H54 (cell line): Measurements from ENCODE around the gene CGB7.
"Not testable (repeated sequence)": the region's sequence is repeated elsewhere in the genome, so short reads cannot be mapped to it uniquely, and the experiment has no call there.

Experiments
- DNase-seq: peaks from one replicate; pipeline ENCODE4 v3.0.0; 2011; ENCODE audit warnings: low spot score, mixed read lengths; ENCODE audit not compliant: insufficient read length
- FAIRE-seq: peaks from 3 replicates; lab custom pipeline; 2011; peaks lifted over from hg19 to GRCh38; lab: Jason Lieb, UNC
- POLR2A ChIP-seq: IDR thresholded peaks from 2 replicates; pipeline ENCODE4 v1.6.1; 2011; ENCODE audit warnings: low read depth, mild to moderate bottlenecking, low read length

Gene CGB7

DNA sequence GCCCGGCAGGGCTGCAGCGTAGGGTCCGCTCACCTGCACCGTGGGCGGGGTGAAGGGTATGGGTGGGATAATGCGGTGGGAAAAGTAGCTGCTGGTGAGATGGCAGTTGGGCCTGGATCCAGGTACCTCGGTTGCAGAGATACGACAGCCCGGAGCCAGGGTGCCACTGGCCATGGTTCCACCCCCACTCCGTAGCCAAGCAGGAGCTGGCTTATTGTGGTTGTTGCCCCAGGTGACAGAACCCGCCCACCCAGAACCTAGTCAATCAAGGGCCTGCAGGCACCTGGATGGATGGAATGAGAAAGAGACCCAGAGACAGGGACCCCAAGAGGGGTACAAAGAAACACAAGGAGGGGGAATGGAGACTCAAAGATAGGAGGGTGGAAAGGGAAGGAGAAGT lies 37.2 kb downstream of the CGB7 start:
- DNase-seq (no peak), FAIRE-seq (no peak)
- TF ChIP-seq POLR2A: no peak

DNA sequence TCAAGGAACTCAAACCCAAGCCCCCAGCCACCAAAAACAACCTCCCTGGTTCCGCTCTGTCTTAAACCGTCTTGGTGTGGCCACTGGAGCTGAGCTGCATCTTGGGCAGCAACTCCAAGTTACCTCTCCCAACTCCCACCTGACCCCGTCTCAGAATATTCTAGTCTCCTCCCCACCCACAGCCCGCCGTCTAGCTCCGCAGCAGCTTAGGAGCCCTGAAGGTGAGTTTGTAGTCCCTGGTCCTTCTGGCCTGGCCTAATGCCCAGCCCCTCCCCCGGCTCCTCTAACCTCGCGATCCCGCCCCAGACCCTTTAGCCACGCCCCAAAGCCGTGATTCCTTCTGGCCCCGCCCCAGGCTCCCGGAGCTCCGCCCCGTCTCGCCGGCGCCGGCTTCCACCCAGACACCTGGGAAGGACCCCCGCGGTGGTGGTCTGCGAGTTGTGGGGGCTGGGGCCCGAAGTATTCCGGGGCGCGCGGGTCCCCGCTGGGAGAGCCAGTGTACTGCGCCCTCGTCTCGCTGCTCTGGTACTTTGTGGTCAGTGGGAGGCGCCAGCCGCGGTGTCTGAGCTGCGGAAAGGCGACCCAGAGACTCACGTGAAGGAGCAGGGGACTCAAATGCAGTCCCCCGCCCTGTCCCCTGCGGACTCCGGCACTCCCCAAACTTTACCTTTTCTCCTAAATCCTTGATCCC lies 38.2 kb downstream of the CGB7 start:
- DNase-seq (peak; percentile 37), FAIRE-seq (no peak)
- TF ChIP-seq POLR2A: no peak

DNA sequence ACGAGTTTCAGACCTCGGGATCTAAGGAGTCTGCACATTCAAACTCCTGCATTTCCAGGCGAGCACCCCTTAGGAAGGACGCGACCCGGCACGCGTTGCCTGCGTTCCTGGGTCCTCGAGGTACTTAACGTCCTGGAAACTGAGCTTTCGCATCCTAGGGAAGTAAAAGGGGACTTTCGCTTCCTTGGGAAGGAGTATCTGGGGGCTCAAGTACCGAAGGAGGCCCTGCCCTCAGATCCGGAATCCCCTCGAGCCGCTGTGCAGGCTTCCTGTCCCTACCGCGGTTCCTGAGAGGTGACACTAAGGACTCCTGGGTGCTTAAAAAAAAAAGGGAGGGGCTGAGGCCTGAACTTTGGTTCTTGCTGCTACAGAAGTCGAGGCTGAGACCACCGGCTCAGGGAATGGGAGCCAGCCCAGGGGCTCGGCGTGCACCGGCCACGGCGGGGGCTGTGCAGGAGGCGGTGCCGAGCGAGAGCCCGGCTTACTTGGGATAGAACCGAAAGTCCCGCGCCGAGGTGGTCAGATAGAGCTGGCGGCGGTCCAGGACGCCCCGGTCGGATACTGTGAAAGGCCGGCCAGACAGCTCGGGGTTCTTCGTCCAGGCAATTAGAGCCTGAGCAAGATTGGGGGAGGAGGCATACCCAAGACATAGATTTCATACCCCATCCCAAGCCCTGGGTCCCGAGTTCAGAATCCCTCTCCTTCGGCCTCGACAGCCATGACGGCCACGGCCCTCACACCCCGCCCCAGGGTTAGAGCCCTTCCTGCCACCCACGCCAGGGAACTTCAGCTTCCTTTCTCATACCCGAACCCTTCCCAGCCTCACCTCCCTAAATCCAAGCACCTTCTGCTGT lies 38.9 kb downstream of the CGB7 start:
- not testable (repeated sequence) for DNase-seq, FAIRE-seq
- TF ChIP-seq POLR2A: peak; percentile 23; the same call in 1 of the 2 replicates

DNA sequence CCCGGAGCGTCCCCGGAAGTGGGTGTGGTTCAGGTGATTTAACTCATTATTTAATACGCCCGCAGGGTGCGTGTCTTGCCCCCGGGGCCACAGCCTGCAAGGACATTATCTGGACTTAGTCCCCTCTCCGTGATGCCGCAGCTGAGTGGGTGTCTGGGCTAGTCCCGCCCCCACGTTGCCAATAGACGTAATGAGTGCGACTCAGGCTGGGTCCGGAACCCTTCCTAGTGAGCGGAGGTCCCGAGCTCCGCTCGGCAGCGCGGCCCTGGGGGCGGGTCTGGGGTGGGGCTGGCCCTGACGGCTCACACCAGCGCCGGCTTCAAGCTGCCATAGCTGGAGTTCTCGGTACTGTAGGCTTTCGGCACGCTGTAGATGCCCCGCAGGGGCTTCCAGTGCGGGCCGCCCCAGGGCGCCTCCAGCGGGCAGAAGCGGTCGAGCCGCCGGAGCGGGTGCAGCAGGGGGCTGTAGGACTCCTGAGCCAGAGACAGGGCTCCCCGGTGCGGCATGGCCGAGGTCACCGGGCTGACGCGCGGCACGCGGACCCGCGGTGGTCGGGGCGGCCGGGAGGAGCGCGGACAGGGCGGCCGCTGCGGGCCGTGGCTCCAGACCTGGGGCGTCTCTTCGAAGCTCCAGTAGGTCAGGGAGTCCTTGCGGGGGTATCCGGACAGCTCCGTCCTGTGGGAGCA lies 39.7 kb downstream of the CGB7 start:
- FAIRE-seq (no peak), DNase-seq (peak; percentile 59)
- 0 out of 2 replicates have a peak, but pooled peaks have one; percentile 19 for TF ChIP-seq POLR2A

DNA sequence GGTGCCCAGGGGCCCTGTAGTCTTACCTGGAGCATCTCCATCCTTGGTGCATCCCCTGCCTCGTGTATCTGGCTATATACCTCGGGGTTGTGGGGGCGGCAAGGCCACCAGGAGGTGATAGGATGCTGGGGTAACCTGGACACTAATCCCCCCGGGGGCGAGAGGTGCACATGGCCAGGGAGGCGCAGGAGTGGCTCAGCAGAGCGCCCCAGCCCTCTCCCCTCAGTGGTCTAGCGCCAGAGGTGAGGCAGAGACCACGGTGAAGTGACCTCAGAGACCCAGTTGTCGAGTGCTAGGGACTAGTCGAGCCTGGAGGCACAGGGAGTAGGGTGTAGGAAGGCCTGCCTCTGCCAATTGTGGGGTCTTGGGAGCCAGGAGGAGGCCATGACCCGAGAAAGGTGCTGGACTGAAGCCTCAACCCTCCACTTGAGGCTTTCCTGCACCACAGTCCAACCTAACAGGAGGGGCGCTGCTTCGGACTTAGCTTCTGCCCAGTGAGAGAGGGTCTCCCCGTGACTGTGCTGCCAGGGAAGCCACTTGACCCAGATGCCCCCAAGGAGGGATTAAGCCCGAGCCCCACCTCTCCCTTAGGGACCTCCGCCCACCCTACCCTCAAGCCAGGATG lies 40.4 kb downstream of the CGB7 start, which contains the start of gene LHB:
Gene LHB (minus strand): TSS at position 51 of the 625 bp plus-strand sequence. CDS start 10 bp downstream, at position 41.
- TF ChIP-seq POLR2A: no peak
- FAIRE-seq (no peak), DNase-seq (no peak)

DNA sequence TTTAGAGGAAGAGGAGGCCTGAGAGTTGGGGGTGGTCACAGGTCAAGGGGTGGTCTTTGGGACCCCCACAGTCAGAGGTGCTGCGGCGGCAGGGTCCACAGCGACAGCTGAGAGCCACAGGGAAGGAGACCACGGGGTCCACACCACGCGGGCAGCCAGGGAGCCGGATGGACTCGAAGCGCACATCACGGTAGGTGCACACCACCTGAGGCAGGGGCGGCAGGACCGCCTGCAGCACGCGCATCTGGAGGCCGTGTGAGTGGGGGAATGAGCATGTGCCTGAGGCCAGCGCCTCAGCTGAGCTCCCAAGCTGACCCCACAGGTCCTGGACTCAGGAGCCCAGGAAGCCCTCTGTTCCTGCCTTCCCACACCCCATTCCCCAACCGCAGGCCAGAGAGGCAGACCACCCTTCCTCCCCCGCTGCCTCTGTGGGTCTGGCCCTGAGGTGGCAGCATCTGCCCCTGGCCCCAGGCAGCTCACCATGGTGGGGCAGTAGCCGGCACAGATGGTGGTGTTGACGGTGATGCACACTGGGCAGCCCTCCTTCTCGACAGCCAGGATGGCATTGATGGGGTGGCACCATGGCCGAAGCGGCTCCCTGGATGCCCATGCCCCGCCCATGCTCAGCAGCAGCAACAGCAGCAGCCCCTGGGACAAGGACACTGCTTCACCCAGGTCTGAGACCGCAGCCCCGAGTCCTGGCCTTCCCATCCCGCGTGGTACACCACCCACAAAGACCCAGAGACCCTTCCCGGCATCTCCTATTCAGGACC lies 41.3 kb downstream of the CGB7 start:
- no peak for FAIRE-seq
- TF ChIP-seq POLR2A: no peak
- no peak for DNase-seq

DNA sequence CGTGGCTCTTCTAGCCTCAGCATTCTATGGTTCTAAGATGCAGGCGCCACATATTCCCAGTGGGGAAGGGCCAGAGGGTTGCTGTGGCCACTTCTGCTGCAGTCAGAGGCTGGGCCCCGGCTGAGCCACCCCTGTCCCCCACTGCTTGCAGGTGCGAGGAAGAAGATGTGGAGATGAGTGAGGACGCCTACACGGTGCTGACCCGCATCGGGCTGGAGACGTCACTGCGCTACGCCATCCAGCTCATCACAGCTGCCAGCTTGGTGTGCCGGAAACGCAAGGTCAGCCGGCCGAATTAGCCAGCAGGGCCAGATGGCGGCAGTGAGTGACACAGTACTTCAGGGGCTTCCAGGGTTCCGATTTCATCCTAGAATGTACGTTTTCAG lies 42.7 kb downstream of the CGB7 start:
- DNase-seq (no peak), FAIRE-seq (no peak)
- no peak for TF ChIP-seq POLR2A

DNA sequence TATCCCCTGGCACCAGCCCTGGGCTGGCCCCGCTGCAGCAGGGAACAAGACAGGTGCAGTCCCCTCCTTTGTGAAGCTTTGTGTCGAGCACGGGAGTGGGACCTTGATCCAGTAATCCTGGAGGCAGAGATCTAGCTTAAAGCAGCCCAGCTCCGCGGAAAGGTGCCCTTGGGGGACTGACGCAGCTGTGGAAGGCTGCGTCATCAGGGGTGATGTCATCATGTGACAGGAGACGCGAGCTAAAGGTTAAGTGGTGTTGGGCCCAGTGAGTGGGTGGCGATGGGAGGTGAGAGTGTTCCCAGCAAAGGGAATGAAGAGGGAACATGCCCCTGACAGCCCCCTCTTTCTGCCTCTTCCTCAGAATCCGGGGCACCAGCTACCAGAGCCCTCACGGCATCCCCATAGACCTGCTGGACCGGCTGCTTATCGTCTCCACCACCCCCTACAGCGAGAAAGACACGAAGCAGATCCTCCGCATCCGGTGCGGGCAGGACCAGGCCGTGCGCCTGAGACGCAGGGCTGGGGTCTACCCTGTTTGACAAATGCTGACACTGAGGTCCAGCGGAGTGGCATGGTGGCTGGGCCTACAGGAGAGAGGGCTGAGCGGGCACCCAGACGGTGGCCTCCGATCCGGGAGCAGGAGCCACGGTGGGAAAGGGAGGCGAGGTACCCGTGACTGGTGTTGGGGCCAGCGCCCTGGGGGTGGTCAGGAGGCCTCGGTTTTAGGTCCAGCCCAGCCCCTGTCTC lies 43.3 kb downstream of the CGB7 start:
- TF ChIP-seq POLR2A: no peak
- no peak for FAIRE-seq

DNA sequence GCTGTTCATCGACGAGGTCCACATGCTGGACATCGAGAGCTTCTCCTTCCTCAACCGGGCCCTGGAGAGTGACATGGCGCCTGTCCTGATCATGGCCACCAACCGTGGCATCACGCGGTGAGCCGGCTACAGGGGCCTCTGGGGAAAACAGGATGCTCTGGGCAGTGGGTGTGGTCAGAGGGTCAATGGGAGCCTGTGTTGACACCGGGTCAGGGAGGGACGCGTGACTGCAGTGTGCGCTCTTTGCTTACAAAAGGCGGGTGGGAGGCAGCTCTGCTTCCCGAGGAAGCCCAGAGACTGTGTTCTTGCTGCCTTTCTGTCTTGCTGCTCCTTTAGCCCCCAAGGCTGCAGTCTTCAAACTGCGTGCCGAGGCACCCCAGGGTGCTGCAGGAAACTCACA lies 46.4 kb downstream of the CGB7 start:
- DNase-seq (no peak), FAIRE-seq (no peak)
- no peak for TF ChIP-seq POLR2A

More for the DNA sequence above, 43.3 kb downstream of the CGB7 start:
- no peak for DNase-seq

DNA sequence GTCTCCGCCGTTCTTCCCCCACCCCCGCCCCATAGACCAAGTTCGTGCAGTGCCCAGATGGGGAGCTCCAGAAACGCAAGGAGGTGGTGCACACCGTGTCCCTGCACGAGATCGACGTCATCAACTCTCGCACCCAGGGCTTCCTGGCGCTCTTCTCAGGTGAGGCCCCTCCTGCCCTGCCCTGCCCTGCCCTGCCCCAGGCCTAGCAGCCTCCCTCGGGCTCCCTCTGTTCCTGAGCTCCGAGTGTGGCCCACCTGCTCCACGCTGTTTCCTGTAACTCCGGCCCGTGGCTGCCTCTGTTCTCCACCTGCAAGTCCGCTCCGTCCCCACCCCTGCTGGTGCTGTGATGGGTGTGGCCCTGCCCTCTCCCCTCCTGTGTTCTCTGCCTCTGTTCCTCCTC lies 47.1 kb downstream of the CGB7 start:
- FAIRE-seq (no peak), DNase-seq (no peak)
- TF ChIP-seq POLR2A: no peak

DNA sequence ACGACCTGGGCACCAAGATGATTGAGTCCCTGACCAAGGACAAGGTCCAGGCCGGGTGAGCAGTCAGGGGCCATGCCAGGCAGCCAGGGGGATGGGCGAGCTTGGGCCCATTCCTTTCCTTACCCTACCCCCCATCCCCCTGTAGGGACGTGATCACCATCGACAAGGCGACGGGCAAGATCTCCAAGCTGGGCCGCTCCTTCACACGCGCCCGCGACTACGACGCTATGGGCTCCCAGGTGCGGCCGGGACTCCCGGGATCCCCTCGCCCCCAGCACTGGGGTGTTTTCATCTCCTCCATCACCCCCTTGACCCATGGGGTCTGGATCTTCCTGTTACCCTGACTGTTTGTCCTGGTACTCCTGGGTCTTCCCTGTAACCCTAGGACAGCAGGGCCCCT lies 47.7 kb downstream of the CGB7 start:
- FAIRE-seq: no peak
- no peak for TF ChIP-seq POLR2A
- DNase-seq: no peak

DNA sequence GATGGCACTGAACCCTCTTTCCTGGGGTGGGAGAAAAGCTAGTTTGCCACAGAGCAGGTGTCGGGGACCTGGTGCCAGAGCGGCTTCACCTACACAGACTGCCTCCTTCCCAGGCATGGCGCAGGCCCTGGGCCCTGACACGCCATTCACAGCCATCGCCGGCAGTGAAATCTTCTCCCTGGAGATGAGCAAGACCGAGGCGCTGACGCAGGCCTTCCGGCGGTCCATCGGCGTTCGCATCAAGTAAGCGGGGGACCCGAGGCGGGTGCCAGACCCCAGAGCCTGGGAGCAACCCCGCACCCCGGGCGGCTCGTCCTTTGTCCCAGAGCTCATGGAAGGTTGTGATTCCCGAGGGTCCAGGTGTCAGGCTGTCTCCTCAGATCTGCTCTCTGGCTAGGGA lies 50.6 kb downstream of the CGB7 start:
- TF ChIP-seq POLR2A: no peak
- DNase-seq (no peak), FAIRE-seq (no peak)
